Measurements from ENCODE around the gene LIMD2.
"Not testable (repeated sequence)": the region's sequence is repeated elsewhere in the genome, so short reads cannot be mapped to it uniquely, and the experiment has no call there.

LIMD2 gene

GRCh38 chr17:63699638-63700527 lies at the start of gene LIMD2:
LIMD2 (minus strand) TSS chr17:63700125; CDS start chr17:63699298, 827 bp downstream.
- Histone ChIP-seq H3K27me3 (ENCODE audit: control insufficient read depth, insufficient read depth, low read length) (no peaks in the 10 kb centered on the region), H3K27ac (ENCODE audit: low read length) (no peak within 1 kb of the TSS), H3K4me1 (ENCODE audit: control insufficient read depth, insufficient read depth, low read length) (peaks cover 15% of the 10 kb centered on the region), H3K9me3 (ENCODE audit: control insufficient read depth, insufficient read depth, low read length) (no peaks in the 10 kb centered on the region), H3K4me3 (ENCODE audit: low read length) (peak within 1 kb of the TSS; percentile 67), H3K36me3 (ENCODE audit: control insufficient read depth, insufficient read depth, low read length) (no peaks in the 10 kb centered on the region)
- no peak for DNase-seq (ENCODE audit: low read depth, low spot score)
- WGBS (ENCODE audit: insufficient coverage, insufficient read length), result no CpG with 5 or more reads among the region's 133 CpGs

- no peaks in the 10 kb centered on the region for H3K9me3 ChIP-seq (ENCODE audit: control insufficient read depth, insufficient read depth, low read length)
- WGBS (ENCODE audit: insufficient coverage, insufficient read length), result no CpG with 5 or more reads among the region's 61 CpGs
- DNase-seq (ENCODE audit: low read depth, low spot score), result peak; percentile 97
- H3K36me3 ChIP-seq (ENCODE audit: control insufficient read depth, insufficient read depth, low read length), result peaks cover under 1% of the 10 kb centered on the region; the same call in 1 of the 2 replicates
- H3K27me3 ChIP-seq (ENCODE audit: control insufficient read depth, insufficient read depth, low read length), result no peaks in the 10 kb centered on the region
- H3K4me3 ChIP-seq (ENCODE audit: low read length), result peak within 1 kb of the TSS; percentile 83
- H3K27ac ChIP-seq (ENCODE audit: low read length), result no peak within 1 kb of the TSS
- 0 out of 2 replicates have a peak, but pooled peaks cover 1% of the 10 kb centered on the region for H3K4me1 ChIP-seq (ENCODE audit: control insufficient read depth, insufficient read depth, low read length)
Measured at GRCh38 chr17:63741408-63742173, 41.7 kb upstream of the LIMD2 start, which contains the start of gene STRADA. STRADA (minus strand) TSS chr17:63741799; CDS start chr17:63728369, 13,430 bp downstream.

GRCh38 chr17:63741143-63741407 lies 41.1 kb upstream of the LIMD2 start:
- no peaks in the 10 kb centered on the region for H3K36me3 ChIP-seq (ENCODE audit: control insufficient read depth, insufficient read depth, low read length)
- H3K4me3 ChIP-seq (ENCODE audit: low read length), result peak overlapping the region; percentile 83
- no peak overlapping the region for H3K27ac ChIP-seq (ENCODE audit: low read length)
- no CpG with 5 or more reads among the region's 14 CpGs for WGBS (ENCODE audit: insufficient coverage, insufficient read length)
- no peaks in the 10 kb centered on the region for H3K9me3 ChIP-seq (ENCODE audit: control insufficient read depth, insufficient read depth, low read length)
- no peaks in the 10 kb centered on the region for H3K27me3 ChIP-seq (ENCODE audit: control insufficient read depth, insufficient read depth, low read length)
- no peak for DNase-seq (ENCODE audit: low read depth, low spot score)
- 0 out of 2 replicates have a peak, but pooled peaks cover 1% of the 10 kb centered on the region for H3K4me1 ChIP-seq (ENCODE audit: control insufficient read depth, insufficient read depth, low read length)

- Histone ChIP-seq H3K9me3 (ENCODE audit: control insufficient read depth, insufficient read depth, low read length) (no peaks in the 10 kb centered on the region), H3K27me3 (ENCODE audit: control insufficient read depth, insufficient read depth, low read length) (no peaks in the 10 kb centered on the region), H3K36me3 (ENCODE audit: control insufficient read depth, insufficient read depth, low read length) (no peaks in the 10 kb centered on the region), H3K4me1 (ENCODE audit: control insufficient read depth, insufficient read depth, low read length) (0 out of 2 replicates have a peak, but pooled peaks cover 1% of the 10 kb centered on the region), H3K4me3 (ENCODE audit: low read length) (peak overlapping the region; percentile 83; the same call in 1 of the 2 replicates), H3K27ac (ENCODE audit: low read length) (no peak overlapping the region)
- WGBS (ENCODE audit: insufficient coverage, insufficient read length), result no CpG with 5 or more reads among the region's 12 CpGs
- DNase-seq (ENCODE audit: low read depth, low spot score), result no peak
Measured at GRCh38 chr17:63740464-63741142, 40.7 kb upstream of the LIMD2 start.

- WGBS (ENCODE audit: insufficient coverage, insufficient read length), result no CpG with 5 or more reads among the region's 8 CpGs
- H3K9me3 ChIP-seq (ENCODE audit: control insufficient read depth, insufficient read depth, low read length), result no peaks in the 10 kb centered on the region
Measured at GRCh38 chr17:63735691-63736090, 35.8 kb upstream of the LIMD2 start.

GRCh38 chr17:63722403-63722802 lies 22.5 kb upstream of the LIMD2 start:
- H3K4me1 ChIP-seq (ENCODE audit: control insufficient read depth, insufficient read depth, low read length), result no peaks in the 10 kb centered on the region
- no peaks in the 10 kb centered on the region for H3K9me3 ChIP-seq (ENCODE audit: control insufficient read depth, insufficient read depth, low read length)
- H3K27ac ChIP-seq (ENCODE audit: low read length), result no peak overlapping the region
- no peak overlapping the region for H3K4me3 ChIP-seq (ENCODE audit: low read length)
- no peaks in the 10 kb centered on the region for H3K27me3 ChIP-seq (ENCODE audit: control insufficient read depth, insufficient read depth, low read length)
- no peak for DNase-seq (ENCODE audit: low read depth, low spot score)
- no CpG with 5 or more reads among the region's 2 CpGs for WGBS (ENCODE audit: insufficient coverage, insufficient read length)
- H3K36me3 ChIP-seq (ENCODE audit: control insufficient read depth, insufficient read depth, low read length), result peaks cover 2% of the 10 kb centered on the region; the same call in 1 of the 2 replicates

More at GRCh38 chr17:63735691-63736090, 35.8 kb upstream of the LIMD2 start:
- H3K27me3 ChIP-seq (ENCODE audit: control insufficient read depth, insufficient read depth, low read length), result no peaks in the 10 kb centered on the region
- H3K27ac ChIP-seq (ENCODE audit: low read length), result no peak overlapping the region
- H3K4me1 ChIP-seq (ENCODE audit: control insufficient read depth, insufficient read depth, low read length), result 0 out of 2 replicates have a peak, but pooled peaks cover 1% of the 10 kb centered on the region
- DNase-seq (ENCODE audit: low read depth, low spot score), result no peak
- no peak overlapping the region for H3K4me3 ChIP-seq (ENCODE audit: low read length)
- no peaks in the 10 kb centered on the region for H3K36me3 ChIP-seq (ENCODE audit: control insufficient read depth, insufficient read depth, low read length)

GRCh38 chr17:63720194-63720593 lies 20.3 kb upstream of the LIMD2 start:
- WGBS (ENCODE audit: insufficient coverage, insufficient read length), result no CpG with 5 or more reads among the region's 5 CpGs
- H3K27ac ChIP-seq (ENCODE audit: low read length); H3K4me1 ChIP-seq (ENCODE audit: control insufficient read depth, insufficient read depth, low read length); H3K27me3 ChIP-seq (ENCODE audit: control insufficient read depth, insufficient read depth, low read length); H3K36me3 ChIP-seq (ENCODE audit: control insufficient read depth, insufficient read depth, low read length); DNase-seq (ENCODE audit: low read depth, low spot score); H3K4me3 ChIP-seq (ENCODE audit: low read length); H3K9me3 ChIP-seq (ENCODE audit: control insufficient read depth, insufficient read depth, low read length): not testable (repeated sequence)

- Histone ChIP-seq H3K27ac (ENCODE audit: low read length) (no peak overlapping the region), H3K4me1 (ENCODE audit: control insufficient read depth, insufficient read depth, low read length) (no peaks in the 10 kb centered on the region), H3K9me3 (ENCODE audit: control insufficient read depth, insufficient read depth, low read length) (no peaks in the 10 kb centered on the region), H3K36me3 (ENCODE audit: control insufficient read depth, insufficient read depth, low read length) (no peaks in the 10 kb centered on the region), H3K4me3 (ENCODE audit: low read length) (no peak overlapping the region), H3K27me3 (ENCODE audit: control insufficient read depth, insufficient read depth, low read length) (no peaks in the 10 kb centered on the region)
- WGBS (ENCODE audit: insufficient coverage, insufficient read length), result no CpG with 5 or more reads among the region's 5 CpGs
- DNase-seq (ENCODE audit: low read depth, low spot score), result no peak
Measured at GRCh38 chr17:63718988-63719387, 19.1 kb upstream of the LIMD2 start.

GRCh38 chr17:63716426-63716825 lies 16.5 kb upstream of the LIMD2 start:
- H3K4me3 ChIP-seq (ENCODE audit: low read length), result no peak overlapping the region
- H3K4me1 ChIP-seq (ENCODE audit: control insufficient read depth, insufficient read depth, low read length), result no peaks in the 10 kb centered on the region
- no CpG with 5 or more reads among the region's 3 CpGs for WGBS (ENCODE audit: insufficient coverage, insufficient read length)
- no peak for DNase-seq (ENCODE audit: low read depth, low spot score)
- H3K27ac ChIP-seq (ENCODE audit: low read length), result no peak overlapping the region
- H3K27me3 ChIP-seq (ENCODE audit: control insufficient read depth, insufficient read depth, low read length), result no peaks in the 10 kb centered on the region
- no peaks in the 10 kb centered on the region; the same call in 1 of the 2 replicates for H3K36me3 ChIP-seq (ENCODE audit: control insufficient read depth, insufficient read depth, low read length)
- H3K9me3 ChIP-seq (ENCODE audit: control insufficient read depth, insufficient read depth, low read length), result no peaks in the 10 kb centered on the region

Measured in iPS DF 6.9 (cell line).